NCI-H1436 treated with DMSO at 0.1 percent for 48 hours (cell line): ENCODE data around the gene ASB4.
"Not testable (repeated sequence)": the region's sequence is repeated elsewhere in the genome, so short reads cannot be mapped to it uniquely, and the experiment has no call there.

Source experiments
- DNase-seq: peaks from one replicate; lab custom pipeline; 2025; lab: John Stamatoyannopoulos, UW

The ASB4 gene

DNA sequence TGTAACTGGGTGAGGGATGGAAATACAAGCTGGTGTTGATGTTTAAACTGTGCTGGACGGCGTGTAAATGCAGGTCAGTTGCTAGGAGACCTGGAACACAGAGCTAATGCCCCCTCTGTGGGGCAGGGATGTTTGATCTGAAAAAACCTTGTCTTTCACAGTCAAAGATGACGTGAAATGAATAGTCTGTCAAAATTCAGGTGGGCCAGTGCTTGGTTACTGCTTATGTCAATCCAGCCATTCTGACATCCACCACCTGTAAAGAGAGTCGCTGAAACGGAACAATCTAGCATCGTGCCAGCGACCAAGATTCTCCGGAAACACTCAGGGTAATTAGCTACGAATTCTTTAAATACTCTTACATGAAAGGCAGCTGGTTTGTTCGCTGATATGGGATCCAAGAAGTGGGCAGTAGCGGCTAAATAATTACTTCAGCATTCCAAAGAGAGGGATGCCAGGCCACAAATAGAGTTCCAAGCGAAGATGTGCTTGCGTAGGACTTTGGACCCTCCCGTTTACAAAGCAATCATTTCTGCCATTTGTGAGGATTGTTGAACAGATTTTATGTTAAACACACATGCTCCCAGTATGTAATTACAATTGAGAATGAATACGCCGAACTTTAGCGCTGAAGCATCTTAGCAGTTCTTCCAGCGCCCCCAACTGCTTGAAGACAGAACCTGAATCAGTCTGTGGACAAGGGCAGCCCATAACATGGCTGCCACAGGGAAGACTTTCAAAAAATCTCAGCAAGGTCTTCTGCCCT is 7.3 kb upstream of the ASB4 start:
- DNase-seq = peak; percentile 60

DNA sequence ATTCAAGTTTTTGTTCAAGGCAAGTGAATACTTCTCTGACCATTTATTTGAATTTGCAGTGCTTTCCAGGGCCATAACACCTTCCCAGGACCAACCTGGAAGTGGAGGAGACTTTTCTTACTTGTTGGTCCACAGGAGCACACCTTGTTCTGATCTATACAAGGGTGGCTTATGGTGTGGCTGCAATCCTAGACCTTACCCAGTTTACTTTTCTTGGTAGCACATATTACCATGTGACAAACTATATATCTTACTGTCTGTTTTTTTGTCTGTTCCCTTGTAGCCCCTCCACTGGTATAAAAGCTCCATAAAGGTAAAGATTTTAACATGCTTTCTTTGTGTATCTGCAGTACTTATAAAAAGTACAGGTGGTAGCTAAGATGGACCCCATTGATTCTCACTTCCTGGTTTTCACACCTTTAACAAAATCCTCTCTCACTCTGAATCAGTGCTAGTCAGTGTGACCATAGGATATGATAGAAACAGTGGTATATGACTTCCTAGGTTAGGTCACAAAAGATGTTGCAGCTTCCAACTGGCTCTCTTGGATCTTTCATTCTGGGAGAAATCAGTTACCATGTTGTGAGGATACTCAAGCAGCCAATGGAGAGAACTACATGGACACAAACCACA is 5.6 kb upstream of the ASB4 start:
- no peak for DNase-seq

DNA sequence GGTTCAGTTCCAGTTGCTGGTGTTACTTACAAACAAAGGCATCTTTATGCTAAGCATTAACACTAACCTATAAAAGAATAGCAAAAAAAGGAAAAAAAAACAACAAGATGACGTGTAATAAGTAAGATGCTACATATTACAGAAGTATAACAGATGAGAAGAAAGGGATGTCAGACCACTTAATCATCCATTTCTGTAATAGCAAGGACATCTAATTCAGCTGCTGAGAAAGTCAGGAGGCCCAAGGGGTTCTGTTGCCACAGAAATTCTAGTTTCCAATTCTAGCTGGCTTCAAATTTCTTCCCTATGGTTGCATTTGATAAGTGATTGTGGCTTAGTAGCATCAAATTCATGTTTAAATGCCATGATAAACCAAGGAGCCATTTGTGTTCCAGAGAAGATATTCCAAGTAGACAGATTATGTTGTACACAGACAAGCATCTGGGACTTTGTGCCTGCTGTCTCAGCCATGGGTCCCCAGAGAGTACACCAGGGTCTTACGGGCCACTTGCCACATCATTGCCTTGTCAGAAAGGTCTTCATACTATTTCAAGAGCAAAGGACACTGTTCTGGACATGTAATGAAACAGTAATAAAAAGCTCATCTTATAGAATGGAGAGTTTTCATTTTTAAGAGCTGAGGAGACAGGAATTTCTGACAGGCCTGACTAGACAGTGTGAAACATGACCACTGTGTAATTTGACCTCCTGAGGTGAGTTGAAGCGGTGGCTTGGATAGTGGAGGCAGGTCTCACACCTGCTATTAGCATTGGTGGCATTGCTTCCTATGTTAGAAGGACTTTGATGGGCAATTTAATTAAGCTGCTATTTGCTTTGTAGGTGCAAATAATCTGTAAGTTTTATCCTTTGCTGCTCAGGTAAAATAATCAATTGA is 4.2 kb upstream of the ASB4 start:
- DNase-seq = no peak

DNA sequence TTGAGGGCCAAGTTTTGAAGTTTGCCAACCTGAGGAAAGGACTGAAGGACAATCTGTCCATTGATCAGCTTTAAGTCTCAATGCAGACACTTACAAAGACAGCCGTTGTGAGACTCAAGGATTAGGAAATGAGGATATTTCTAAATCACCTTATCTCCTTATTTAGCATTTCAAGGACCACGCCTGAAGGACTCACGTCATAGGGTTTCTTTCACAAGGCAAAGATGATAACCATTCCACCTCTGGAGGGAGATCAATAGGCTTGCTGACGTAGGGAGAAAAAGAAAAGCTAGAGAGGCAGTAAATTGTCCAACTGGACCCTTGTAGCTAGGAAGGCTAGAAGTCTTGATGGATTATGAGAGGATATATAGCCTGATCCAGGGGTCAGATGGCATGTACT is 3.3 kb upstream of the ASB4 start:
- DNase-seq = no peak

DNA sequence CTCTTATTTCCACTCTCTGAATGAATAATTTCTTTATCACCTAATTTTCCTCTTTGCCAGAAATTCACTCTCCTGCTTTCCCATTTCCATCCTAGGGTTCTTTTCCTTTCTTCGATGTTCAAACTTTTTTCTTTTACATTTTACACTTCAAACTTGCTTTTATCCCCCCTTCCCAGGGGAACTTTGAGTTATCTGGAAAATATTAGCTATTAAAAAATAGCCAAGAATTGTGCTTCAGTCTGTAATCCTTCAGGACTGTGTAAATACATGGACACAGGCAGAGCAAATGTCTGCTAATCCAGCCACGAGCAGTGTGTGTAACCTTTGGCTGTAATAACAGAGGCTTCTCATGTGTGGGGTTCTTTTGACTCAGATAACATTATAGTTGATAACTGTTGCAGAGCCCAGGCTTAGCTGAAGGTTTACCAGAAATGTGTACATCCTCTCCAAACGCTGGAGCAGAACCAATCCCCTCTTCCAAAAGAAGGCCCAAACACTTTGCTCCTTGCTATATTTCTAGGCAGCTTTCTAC is 4.6 kb downstream of the ASB4 start:
- no peak for DNase-seq

DNA sequence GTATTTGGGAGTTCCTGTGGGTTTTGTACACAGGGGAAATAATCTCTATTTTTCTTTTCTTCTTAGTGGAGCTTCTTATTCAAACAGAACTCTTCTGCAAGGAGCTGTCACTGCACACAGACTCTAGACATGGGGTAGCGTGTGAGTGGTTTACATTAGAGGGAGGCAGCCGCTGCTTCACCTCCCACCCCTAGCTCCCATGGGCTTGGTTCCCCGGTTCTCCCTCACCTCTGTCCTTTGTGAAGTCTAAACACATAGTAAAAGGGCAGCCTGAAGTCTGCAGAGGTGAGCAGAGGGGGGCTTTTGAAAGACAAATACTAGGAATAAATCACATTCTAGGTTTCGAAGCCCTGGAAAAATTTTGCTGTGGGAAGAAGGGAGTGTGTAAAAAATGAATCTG is 5.5 kb downstream of the ASB4 start:
- DNase-seq = no peak

DNA sequence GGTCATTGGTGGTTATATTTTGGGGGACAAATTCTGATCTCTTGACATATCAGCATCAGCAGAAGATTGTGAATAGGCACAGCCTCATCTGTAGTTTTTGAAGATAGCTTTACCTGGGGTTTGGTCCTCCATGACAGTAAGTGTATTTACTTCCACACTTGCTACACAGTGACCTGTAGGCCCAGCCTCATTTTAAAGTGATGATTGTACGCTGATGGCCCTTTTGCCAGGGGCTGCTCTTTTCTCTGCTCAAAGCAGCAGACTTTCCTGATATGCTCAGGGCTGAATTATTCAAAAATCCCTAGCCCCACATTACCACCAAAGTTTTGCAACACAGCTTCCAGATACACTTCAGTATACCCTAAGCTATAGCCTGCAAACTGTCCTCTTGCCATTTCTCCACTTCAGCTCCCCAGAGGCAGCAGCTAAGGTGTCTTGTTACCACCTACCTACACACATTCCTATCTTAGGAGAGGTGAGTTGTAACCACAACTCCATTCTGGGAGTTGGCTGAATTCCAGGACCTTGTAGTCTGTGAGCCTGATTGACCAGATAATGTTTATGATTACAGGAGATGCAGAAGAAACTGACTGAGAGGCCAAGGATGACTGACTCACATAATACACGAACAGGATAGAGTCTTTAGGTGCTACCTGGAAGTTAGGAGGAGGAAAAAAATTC is 6.0 kb downstream of the ASB4 start:
- no peak for DNase-seq

DNA sequence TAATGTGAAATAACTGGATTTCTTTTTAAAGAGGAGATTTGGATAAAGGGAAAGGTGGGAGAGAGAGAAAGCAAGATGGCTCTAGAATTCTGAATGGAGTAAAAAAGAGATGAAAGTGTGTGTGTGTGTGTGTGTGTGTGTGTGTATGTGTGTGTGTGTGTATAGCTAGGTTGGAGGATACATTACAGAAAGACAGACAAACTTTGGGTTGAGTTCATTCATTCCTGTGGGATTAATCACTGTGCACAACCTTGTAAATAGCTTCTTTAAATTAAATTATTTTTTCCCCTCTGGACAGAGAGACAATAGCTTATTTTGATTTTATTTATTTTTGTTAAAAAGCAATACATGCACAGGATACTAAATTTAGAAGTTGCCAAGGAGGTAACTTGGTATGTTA is 7.5 kb downstream of the ASB4 start:
- no peak for DNase-seq

DNA sequence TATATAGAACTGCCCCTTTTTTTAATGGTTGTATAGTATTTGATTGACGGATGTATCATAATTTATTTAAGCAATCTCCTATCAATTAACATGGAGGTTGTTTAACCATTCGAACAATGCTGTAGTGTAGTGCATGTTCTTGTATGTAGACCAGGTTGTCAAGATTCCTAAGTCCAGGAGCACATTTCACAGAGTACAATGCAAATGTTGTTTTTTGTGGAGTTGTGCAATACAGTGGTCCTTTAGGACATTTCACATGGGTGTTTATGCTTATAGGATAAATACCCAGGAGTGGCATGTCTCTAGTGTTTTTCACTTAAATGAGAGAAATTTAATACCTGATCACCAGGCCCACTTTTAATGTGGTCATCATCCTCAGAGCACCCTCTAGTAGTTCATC is 8.1 kb downstream of the ASB4 start:
- DNase-seq = no peak

DNA sequence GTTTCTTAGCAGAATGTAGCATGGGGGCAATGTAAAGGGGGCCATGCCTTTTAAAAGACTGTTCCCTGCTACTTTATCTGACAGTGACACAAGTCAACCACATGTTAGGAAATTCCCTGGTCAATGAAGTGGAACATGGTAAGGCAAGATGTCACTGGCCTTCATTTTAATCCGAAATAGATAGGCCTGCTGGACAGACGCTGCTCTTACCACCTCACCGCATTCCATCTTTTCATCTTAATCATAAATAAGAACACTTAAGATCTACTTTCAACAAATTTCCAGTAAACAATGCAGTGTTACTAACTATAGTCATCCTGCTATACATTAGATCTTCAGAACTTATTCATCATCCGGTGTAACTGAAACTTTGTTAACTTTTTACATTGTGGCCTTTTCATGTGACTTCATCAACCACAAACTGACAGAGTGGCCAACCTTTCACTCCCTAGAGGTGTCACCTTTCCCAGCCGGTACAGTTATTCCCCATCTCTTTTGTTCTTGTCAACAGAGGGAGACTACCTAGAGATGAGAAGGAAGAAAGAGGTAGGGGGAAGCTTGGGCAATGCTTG is 15.6 kb downstream of the ASB4 start:
- DNase-seq = no peak

DNA sequence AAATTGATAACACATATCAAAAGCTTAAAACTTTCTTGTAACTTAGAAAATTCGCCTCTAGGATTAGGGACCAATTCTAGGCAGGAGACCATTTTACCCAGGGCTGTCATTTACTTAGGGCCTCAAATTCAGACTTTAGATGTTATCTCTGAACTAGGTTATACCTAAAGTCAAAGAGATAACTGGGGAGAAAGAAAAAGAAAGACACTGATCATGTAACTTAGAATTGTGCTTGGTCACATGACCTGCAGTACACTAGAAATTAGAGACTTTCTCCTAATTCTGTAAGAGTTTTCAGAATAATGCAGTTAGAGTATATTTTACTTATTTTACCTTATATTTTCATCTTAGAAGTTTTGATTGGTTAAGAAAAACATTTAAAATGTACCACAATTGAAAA is 16.7 kb downstream of the ASB4 start:
- DNase-seq = no peak

DNA sequence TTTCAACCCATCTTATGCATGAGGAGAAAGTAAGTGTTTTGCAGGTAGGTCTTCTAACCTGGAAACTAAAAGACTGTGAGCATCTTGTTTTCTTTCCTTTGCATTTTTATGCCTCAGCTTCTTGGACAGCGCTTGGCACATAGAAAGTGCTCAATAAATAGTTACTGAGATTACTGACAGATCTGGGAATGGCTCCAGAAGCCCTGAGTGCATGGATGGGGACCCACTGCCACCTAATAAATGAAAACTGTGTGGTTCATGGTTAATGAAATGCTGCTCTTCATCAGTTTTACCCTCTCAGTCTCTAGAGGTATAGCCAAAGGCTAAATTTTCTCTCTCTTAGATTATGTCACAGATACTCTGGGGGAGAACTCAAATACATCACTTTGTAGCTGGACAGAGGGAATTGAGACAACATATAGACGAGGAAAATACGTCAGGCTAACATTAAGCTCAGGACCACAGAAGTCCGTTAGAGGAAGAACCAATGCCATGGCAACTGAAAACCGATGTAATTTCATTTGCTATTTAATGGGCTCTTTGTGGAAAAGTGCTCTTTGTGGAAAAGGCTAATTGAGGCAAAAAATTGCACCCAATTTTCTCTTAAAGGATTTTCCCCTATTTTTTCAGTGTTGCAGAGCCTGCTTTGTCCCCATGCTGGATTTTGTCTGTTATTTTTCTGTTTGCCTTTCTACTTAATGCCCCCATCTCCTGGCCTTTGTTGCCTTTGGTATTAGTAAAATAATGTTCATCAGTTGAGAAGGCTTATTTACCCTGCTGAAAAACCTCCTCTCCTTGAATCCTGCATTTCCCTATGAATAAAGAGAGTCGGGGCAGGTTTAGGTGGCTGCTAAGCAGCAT is 17.8 kb downstream of the ASB4 start:
- DNase-seq = no peak

DNA sequence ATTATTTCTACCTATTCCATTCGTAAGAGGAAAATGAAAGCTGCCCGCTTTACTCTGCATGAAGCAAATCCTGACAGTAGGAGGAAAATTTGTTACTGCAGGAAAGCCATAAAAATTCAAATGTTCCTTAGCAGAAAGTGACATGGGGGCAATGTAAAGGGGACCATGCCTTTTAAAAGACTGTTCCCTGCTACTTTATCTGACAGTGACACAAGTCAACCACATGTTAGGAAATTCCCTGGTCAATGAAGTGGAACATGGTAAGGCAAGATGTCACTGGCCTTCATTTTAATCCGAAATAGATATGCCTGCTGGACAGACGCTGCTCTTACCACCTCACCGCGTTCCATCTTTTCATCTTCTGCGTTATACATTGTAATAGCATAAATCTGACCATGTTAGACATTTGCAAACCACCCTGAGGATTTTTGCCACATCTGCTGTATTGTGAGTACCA is 18.4 kb downstream of the ASB4 start:
- DNase-seq = not testable (repeated sequence)

DNA sequence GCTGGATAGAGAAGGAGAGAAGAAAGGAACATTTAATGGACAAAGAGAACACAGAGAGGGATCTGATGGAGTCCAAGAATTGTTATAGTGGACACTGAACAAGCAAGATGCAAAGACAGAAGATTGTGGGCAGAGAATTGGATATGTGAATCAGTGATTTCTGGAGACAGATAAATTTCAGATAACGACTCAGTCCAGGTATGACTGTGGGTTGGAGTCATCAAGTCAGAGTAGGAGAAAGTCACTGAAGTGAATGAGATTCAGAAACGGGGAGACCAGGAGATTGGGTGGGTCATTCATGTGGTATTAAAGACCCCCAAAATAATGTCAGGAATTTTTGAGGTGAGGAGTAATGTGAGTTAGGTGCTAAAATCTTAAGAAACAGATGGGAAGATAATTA is 23.0 kb downstream of the ASB4 start:
- DNase-seq = no peak

DNA sequence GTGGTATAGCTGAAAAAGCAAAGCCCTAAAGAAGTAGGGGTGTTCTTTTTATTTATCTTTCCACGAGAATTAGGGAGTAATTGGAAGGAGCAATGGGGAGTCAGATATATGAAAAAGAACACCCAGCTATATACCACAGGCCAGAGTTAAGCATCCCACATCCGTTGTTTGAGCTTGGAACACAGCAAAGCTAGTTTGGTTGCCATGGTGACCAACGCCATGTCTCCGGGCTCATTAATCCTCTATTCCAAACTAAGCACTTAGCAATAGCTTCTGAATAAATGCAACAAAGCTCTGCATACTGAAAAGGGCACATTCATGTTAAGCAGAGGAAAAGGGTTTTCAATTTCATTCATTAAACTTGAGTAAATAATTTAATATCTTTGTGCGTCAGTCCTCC is 23.5 kb downstream of the ASB4 start:
- DNase-seq = peak; percentile 50

DNA sequence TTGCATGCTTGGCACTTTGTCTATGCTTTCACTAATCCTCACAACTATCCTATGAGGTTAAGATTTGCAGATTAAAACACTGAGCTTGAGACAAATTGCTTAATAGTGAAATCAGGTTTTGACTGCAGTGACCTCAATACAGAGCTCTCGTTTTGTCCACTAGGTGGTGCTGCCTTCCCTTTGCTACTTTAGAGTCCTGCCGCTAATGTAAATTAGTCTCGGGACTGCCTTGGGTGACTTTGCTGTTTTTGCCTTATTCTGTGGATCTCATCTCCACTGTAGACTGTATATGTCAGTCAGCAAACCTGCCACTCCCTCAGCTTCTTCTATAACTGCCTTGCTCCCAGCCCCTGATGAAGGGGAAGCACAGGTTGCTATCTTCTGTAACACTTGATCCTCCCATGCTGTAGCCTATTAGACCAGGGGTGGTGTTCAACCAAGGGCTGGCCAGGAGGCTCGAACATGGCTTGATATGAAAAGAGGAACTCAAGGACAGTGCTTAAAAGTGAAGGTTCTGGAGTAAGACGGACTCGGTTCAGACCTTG is 26.0 kb downstream of the ASB4 start:
- DNase-seq = no peak

DNA sequence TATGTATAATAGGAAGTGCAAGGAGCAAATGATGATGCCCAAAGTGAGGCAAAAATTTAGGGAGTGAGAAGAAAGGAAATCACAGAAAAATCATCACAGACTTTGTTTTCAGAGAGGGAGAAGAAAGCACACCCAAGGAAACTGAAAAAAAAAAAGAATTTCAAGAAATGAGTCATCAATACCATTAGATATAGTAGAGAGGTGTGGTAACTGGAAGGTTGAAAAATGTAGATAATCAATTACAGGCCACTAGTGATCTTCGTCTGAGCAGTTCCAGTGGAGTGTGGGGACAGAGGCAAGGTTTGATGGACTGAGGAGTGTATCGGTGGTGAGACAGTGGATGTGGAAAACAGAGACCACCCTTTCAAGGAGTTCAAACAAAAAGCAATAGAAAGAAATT is 31.7 kb downstream of the ASB4 start:
- no peak for DNase-seq

DNA sequence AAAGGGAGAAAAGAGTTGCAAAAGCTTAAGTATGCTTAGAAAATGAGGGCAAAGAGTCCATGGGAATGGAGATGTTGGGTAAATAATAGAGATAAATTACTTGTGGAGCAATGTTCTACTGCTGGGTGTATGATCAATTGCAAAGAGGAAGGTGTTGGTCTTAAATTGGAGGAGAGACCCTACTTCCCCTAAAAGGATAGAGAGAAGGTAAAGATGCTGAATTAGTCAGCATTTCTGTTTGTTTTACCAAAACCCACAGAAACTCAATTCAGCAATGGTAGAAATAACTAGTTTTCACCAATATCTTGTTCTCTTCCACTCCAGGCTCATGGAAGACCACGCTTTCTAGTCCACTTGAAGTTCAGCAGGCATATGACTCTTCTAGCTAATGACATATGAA is 32.1 kb downstream of the ASB4 start:
- no peak for DNase-seq

DNA sequence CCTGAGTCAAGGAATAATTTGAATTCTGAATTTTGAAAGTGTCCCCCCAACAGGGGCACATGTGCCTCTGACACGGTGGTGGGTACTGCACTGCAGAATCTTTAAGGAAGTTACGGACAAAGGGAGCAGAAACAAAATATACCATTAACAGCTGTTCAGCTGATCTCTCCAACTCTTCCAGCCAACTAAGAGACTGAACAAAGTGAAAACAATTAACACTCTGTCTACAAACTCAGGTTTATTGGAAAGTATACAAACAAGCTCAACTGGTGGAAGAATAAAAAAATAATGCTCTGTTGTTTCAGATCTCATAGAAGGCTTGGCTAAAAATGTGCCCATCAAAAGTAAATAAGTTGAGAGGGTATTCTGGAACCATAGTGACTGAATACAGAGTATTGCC is 34.4 kb downstream of the ASB4 start:
- no peak for DNase-seq

DNA sequence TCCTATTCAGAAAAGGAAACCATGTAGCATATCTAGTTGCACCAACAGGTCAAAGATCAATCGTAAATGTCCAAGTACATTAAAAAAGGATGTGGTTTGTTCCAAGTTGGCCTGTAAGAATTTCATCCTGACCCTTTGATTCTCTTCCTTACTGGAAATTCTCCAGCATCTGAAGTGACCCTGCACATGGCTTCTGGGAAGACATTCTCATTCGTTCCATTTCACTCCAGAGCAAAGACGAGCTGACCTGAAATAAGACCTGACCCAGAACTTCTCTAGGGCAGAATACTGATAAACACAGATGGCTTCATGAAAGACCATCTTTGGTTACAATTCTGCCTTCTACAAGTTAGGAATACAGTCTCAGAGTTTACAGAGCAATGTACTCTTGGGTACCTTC is 39.8 kb downstream of the ASB4 start:
- no peak for DNase-seq
